Astrocyte (in vitro differentiated cells and primary cell): ENCODE results near the gene EDC3. TPM values are rescaled to one million over a fixed set of nuclear protein-coding genes. Genes with fewer than 3 reads are reported as not detected.
"Not testable (repeated sequence)": the region's sequence is repeated elsewhere in the genome, so short reads cannot be mapped to it uniquely, and the experiment has no call there.

Source experiments
- DNase-seq: peaks from one replicate; pipeline ENCODE4 v3.0.0-alpha.2; 2010; ENCODE audit warnings: low read depth
- FAIRE-seq: peaks from 2 replicates; lab custom pipeline; 2011; peaks lifted over from hg19 to GRCh38; lab: Jason Lieb, UNC
- H2AFZ ChIP-seq: 2 replicates; pipeline ENCODE4 v1.6.0; 2012; ENCODE audit warnings: low read depth, low read length, inconsistent platforms
- H3K27ac ChIP-seq: 2 replicates; pipeline ENCODE4 v1.5.1; 2011; ENCODE audit warnings: low read depth, low read length, inconsistent platforms
- H3K27me3 ChIP-seq: 2 replicates; pipeline ENCODE4 v1.6.0; 2011; ENCODE audit warnings: low read length, inconsistent platforms; ENCODE audit not compliant: insufficient read depth
- H3K36me3 ChIP-seq: 2 replicates; pipeline ENCODE4 v1.5.1; 2011; ENCODE audit warnings: low read length, inconsistent platforms; ENCODE audit not compliant: insufficient read depth
- H3K4me1 ChIP-seq: 2 replicates; pipeline ENCODE4 v1.5.1; 2011; ENCODE audit warnings: low read length, inconsistent platforms; ENCODE audit not compliant: insufficient read depth
- H3K4me2 ChIP-seq: 2 replicates; pipeline ENCODE4 v1.6.0; 2012; ENCODE audit warnings: low read length, inconsistent platforms
- H3K4me3 ChIP-seq: 2 replicates; pipeline ENCODE4 v1.5.1; 2011; ENCODE audit warnings: low read depth, mild to moderate bottlenecking, low read length, inconsistent platforms; ENCODE audit not compliant: insufficient read depth
- H3K79me2 ChIP-seq: 2 replicates; pipeline ENCODE4 v1.6.0; 2012; ENCODE audit warnings: mild to moderate bottlenecking, low read length, inconsistent platforms; ENCODE audit not compliant: insufficient read depth
- H3K9ac ChIP-seq: 2 replicates; pipeline ENCODE4 v1.6.0; 2012; ENCODE audit warnings: mild to moderate bottlenecking, low read length, inconsistent platforms
- H3K9me3 ChIP-seq: 2 replicates; pipeline ENCODE4 v1.5.1; 2012; ENCODE audit warnings: low read depth, mild to moderate bottlenecking, low read length, inconsistent platforms; ENCODE audit not compliant: insufficient read depth
- H4K20me1 ChIP-seq: 2 replicates; pipeline ENCODE4 v1.6.0; 2012; ENCODE audit warnings: low read length, inconsistent platforms; ENCODE audit not compliant: insufficient read depth
- H3K27ac Mint-ChIP-seq: one replicate; pipeline ENCODE4 v1.8.0; 2021; ENCODE audit warnings: mild to moderate bottlenecking, mixed read lengths; ENCODE audit not compliant: unreplicated experiment
- H3K27me3 Mint-ChIP-seq: one replicate; pipeline ENCODE4 v1.8.0; 2021; ENCODE audit warnings: low read depth, mixed read lengths; ENCODE audit not compliant: unreplicated experiment
- H3K36me3 Mint-ChIP-seq: one replicate; pipeline ENCODE4 v1.8.0; 2021; ENCODE audit warnings: low read depth, mixed read lengths; ENCODE audit not compliant: unreplicated experiment
- H3K4me1 Mint-ChIP-seq: one replicate; pipeline ENCODE4 v1.8.0; 2021; ENCODE audit warnings: low read depth, mixed read lengths; ENCODE audit not compliant: unreplicated experiment
- H3K4me3 Mint-ChIP-seq: one replicate; pipeline ENCODE4 v1.8.0; 2021; ENCODE audit warnings: mild to moderate bottlenecking, moderate library complexity, mixed read lengths; ENCODE audit not compliant: unreplicated experiment
- H3K9me3 Mint-ChIP-seq: one replicate; pipeline ENCODE4 v1.8.0; 2021; ENCODE audit warnings: mild to moderate bottlenecking, mixed read lengths; ENCODE audit not compliant: unreplicated experiment
- CTCF ChIP-seq: IDR thresholded peaks from 2 replicates; pipeline ENCODE4 v1.5.1; 2011; ENCODE audit warnings: low read depth, mild to moderate bottlenecking, inconsistent platforms, low read length, moderate library complexity; ENCODE audit not compliant: insufficient read depth
- EZH2 ChIP-seq: IDR thresholded peaks from 2 replicates; pipeline ENCODE4 v1.6.1; 2012; ENCODE audit warnings: mild to moderate bottlenecking, low read length, inconsistent platforms; ENCODE audit not compliant: insufficient read depth
- total RNA-seq: library from RNA; stranded (reverse); gene quantifications from 2 replicates; pipeline ENCODE4 v1.2.1, GENCODE V29; 2021

EDC3 gene
- total RNA-seq, 1 donor from 2014 or later, result 47.6 TPM

GRCh38 chr15:74730619-74731316 lies 34.9 kb upstream of the EDC3 start:
- H3K4me2 ChIP-seq, result no peak overlapping the region
- H3K27me3 ChIP-seq, result peaks cover 28% of the 10 kb centered on the region
- Mint-ChIP-seq H3K27ac (no peak overlapping the region), H3K36me3 (no peaks in the 10 kb centered on the region), H3K9me3 (peaks cover 7% of the 10 kb centered on the region), H3K4me3 (no peak overlapping the region), H3K27me3 (peaks cover 47% of the 10 kb centered on the region), H3K4me1 (no peaks in the 10 kb centered on the region)
- peaks cover 2% of the 10 kb centered on the region for H3K4me1 ChIP-seq
- peaks cover 6% of the 10 kb centered on the region for H3K9me3 ChIP-seq
- H3K4me3 ChIP-seq, result no peak overlapping the region
- TF ChIP-seq EZH2, result no peak
- no peak for TF ChIP-seq CTCF
- no peaks in the 10 kb centered on the region for H3K79me2 ChIP-seq
- H3K36me3 ChIP-seq, result no peaks in the 10 kb centered on the region
- no peak overlapping the region for H3K9ac ChIP-seq
- FAIRE-seq, result no peak
- no peak overlapping the region for H3K27ac ChIP-seq
- no peak overlapping the region for H2AFZ ChIP-seq
- no peaks in the 10 kb centered on the region for H4K20me1 ChIP-seq
- DNase-seq, result no peak

- not testable (repeated sequence) for H2AFZ ChIP-seq, H3K27ac Mint-ChIP-seq, H3K27ac ChIP-seq, H3K4me1 ChIP-seq, H3K36me3 ChIP-seq, H3K9me3 Mint-ChIP-seq, H3K4me2 ChIP-seq, H3K79me2 ChIP-seq, H3K9ac ChIP-seq, FAIRE-seq, H3K4me3 ChIP-seq, H3K9me3 ChIP-seq, H3K4me3 Mint-ChIP-seq, H3K4me1 Mint-ChIP-seq, H4K20me1 ChIP-seq, DNase-seq, H3K36me3 Mint-ChIP-seq
- peaks cover 30% of the 10 kb centered on the region for H3K27me3 ChIP-seq
- H3K27me3 Mint-ChIP-seq, result peaks cover 33% of the 10 kb centered on the region
These were observed 33.5 kb upstream of the EDC3 start for GRCh38 chr15:74729372-74729771.

GRCh38 chr15:74728699-74729098 lies 32.9 kb upstream of the EDC3 start:
- not testable (repeated sequence) for H3K4me1 Mint-ChIP-seq, H3K27ac Mint-ChIP-seq, H3K27ac ChIP-seq, DNase-seq, H3K9ac ChIP-seq, H4K20me1 ChIP-seq, H3K4me3 ChIP-seq, H3K4me3 Mint-ChIP-seq, FAIRE-seq, H3K36me3 ChIP-seq, H3K4me1 ChIP-seq, H3K79me2 ChIP-seq, H3K36me3 Mint-ChIP-seq, H3K9me3 ChIP-seq, H3K4me2 ChIP-seq, H3K9me3 Mint-ChIP-seq, H2AFZ ChIP-seq
- peaks cover 37% of the 10 kb centered on the region for H3K27me3 ChIP-seq
- peaks cover 30% of the 10 kb centered on the region for H3K27me3 Mint-ChIP-seq
